H1 (cell line): ENCODE data around the gene SF3A2. TPM values are rescaled to one million over a fixed set of nuclear protein-coding genes. Genes with fewer than 3 reads are reported as not detected.

Experiments used
- polyA plus RNA-seq, 7 experiments: library from polyadenylated mRNA; depleted of rRNA in 3 of 7; stranded (reverse) in 5 of 7; unstranded in 2 of 7; fragments of >200 nt in 5 of 7; fragments of 200-250 nt in 2 of 7; gene quantifications; 1 replicate in 5 of 7; 2 replicates in 1 of 7; 4 replicates in 1 of 7; pipeline versions ENCODE4 v1.2.1 to v1.2.3, GENCODE V29; 2011 to 2013; ENCODE audit warnings: missing spikeins in 2 of 7, mixed read lengths in 2 of 7
- total RNA-seq: library from RNA; stranded (reverse); fragmentation: NEBNext Ultra II Directional; extraction: Animal tissue kit (Norgen Biotek cat#: 25700); gene quantifications from 2 replicates; pipeline ENCODE4 v1.2.1, GENCODE V29; 2021
- TF ChIP-seq, protein P1 (sequence below): fragments of 300-600 bp; sonication (generic); IDR thresholded peaks from 2 replicates; pipeline ENCODE4 v1.7.1; 2012; ENCODE audit warnings: low read length, moderate library complexity, mild to moderate bottlenecking, inconsistent platforms; ENCODE audit not compliant: insufficient replicate concordance

SF3A2 gene
- total and polyA plus RNA-seq, 2 of the 8 experiments (the other 6 are each of a cell fraction or from before 2014, with no cell fraction given): 15.3 to 146 TPM

GRCh38 chr19:2226051-2226839, 10.4 kb upstream of the SF3A2 start (continued):
- TF ChIP-seq, protein P1, sequence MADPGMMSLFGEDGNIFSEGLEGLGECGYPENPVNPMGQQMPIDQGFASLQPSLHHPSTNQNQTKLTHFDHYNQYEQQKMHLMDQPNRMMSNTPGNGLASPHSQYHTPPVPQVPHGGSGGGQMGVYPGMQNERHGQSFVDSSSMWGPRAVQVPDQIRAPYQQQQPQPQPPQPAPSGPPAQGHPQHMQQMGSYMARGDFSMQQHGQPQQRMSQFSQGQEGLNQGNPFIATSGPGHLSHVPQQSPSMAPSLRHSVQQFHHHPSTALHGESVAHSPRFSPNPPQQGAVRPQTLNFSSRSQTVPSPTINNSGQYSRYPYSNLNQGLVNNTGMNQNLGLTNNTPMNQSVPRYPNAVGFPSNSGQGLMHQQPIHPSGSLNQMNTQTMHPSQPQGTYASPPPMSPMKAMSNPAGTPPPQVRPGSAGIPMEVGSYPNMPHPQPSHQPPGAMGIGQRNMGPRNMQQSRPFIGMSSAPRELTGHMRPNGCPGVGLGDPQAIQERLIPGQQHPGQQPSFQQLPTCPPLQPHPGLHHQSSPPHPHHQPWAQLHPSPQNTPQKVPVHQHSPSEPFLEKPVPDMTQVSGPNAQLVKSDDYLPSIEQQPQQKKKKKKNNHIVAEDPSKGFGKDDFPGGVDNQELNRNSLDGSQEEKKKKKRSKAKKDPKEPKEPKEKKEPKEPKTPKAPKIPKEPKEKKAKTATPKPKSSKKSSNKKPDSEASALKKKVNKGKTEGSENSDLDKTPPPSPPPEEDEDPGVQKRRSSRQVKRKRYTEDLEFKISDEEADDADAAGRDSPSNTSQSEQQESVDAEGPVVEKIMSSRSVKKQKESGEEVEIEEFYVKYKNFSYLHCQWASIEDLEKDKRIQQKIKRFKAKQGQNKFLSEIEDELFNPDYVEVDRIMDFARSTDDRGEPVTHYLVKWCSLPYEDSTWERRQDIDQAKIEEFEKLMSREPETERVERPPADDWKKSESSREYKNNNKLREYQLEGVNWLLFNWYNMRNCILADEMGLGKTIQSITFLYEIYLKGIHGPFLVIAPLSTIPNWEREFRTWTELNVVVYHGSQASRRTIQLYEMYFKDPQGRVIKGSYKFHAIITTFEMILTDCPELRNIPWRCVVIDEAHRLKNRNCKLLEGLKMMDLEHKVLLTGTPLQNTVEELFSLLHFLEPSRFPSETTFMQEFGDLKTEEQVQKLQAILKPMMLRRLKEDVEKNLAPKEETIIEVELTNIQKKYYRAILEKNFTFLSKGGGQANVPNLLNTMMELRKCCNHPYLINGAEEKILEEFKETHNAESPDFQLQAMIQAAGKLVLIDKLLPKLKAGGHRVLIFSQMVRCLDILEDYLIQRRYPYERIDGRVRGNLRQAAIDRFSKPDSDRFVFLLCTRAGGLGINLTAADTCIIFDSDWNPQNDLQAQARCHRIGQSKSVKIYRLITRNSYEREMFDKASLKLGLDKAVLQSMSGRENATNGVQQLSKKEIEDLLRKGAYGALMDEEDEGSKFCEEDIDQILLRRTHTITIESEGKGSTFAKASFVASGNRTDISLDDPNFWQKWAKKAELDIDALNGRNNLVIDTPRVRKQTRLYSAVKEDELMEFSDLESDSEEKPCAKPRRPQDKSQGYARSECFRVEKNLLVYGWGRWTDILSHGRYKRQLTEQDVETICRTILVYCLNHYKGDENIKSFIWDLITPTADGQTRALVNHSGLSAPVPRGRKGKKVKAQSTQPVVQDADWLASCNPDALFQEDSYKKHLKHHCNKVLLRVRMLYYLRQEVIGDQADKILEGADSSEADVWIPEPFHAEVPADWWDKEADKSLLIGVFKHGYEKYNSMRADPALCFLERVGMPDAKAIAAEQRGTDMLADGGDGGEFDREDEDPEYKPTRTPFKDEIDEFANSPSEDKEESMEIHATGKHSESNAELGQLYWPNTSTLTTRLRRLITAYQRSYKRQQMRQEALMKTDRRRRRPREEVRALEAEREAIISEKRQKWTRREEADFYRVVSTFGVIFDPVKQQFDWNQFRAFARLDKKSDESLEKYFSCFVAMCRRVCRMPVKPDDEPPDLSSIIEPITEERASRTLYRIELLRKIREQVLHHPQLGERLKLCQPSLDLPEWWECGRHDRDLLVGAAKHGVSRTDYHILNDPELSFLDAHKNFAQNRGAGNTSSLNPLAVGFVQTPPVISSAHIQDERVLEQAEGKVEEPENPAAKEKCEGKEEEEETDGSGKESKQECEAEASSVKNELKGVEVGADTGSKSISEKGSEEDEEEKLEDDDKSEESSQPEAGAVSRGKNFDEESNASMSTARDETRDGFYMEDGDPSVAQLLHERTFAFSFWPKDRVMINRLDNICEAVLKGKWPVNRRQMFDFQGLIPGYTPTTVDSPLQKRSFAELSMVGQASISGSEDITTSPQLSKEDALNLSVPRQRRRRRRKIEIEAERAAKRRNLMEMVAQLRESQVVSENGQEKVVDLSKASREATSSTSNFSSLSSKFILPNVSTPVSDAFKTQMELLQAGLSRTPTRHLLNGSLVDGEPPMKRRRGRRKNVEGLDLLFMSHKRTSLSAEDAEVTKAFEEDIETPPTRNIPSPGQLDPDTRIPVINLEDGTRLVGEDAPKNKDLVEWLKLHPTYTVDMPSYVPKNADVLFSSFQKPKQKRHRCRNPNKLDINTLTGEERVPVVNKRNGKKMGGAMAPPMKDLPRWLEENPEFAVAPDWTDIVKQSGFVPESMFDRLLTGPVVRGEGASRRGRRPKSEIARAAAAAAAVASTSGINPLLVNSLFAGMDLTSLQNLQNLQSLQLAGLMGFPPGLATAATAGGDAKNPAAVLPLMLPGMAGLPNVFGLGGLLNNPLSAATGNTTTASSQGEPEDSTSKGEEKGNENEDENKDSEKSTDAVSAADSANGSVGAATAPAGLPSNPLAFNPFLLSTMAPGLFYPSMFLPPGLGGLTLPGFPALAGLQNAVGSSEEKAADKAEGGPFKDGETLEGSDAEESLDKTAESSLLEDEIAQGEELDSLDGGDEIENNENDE: no peak
